GM18502 (cell line): ENCODE data around the gene SERPINB5.
"Not testable (repeated sequence)": the region's sequence is repeated elsewhere in the genome, so short reads cannot be mapped to it uniquely, and the experiment has no call there.

Experiments
- ATAC-seq: cut with Tn5 transposase; IDR thresholded peaks from one replicate; pipeline ENCODE4 v1.9.1; 2021; ENCODE audit warnings: mild to moderate bottlenecking; ENCODE audit not compliant: unreplicated experiment, poor library complexity

Gene SERPINB5

GRCh38 chr18:63476668-63477067 lies at the start of gene SERPINB5:
Gene SERPINB5, plus strand, starts transcription at chr18:63476958. Its CDS starts 7,471 bp downstream, at chr18:63484429.
- no peak for ATAC-seq

GRCh38 chr18:63427558-63427957 lies 49.2 kb upstream of the SERPINB5 start:
- ATAC-seq: no peak

- no peak for ATAC-seq
Measured at GRCh38 chr18:63430526-63430925, 46.2 kb upstream of the SERPINB5 start.

- no peak for ATAC-seq
Measured at GRCh38 chr18:63431180-63431579, 45.6 kb upstream of the SERPINB5 start.

- ATAC-seq: no peak
Measured at GRCh38 chr18:63433334-63433866, 43.4 kb upstream of the SERPINB5 start.

GRCh38 chr18:63438181-63438580 lies 38.6 kb upstream of the SERPINB5 start:
- no peak for ATAC-seq

- peak; percentile 62 for ATAC-seq
Measured at GRCh38 chr18:63439334-63439733, 37.4 kb upstream of the SERPINB5 start.

GRCh38 chr18:63440219-63440618 lies 36.5 kb upstream of the SERPINB5 start:
- no peak for ATAC-seq

GRCh38 chr18:63440881-63441280 lies 35.9 kb upstream of the SERPINB5 start:
- no peak for ATAC-seq

- no peak for ATAC-seq
Measured at GRCh38 chr18:63443829-63444228, 32.9 kb upstream of the SERPINB5 start.

- ATAC-seq: no peak
Measured at GRCh38 chr18:63444580-63444979, 32.2 kb upstream of the SERPINB5 start.

- ATAC-seq: no peak
Measured at GRCh38 chr18:63445037-63445436, 31.7 kb upstream of the SERPINB5 start.

GRCh38 chr18:63446266-63446665 lies 30.5 kb upstream of the SERPINB5 start:
- ATAC-seq: no peak

- ATAC-seq: no peak
Measured at GRCh38 chr18:63447066-63447465, 29.7 kb upstream of the SERPINB5 start.

GRCh38 chr18:63449426-63449825 lies 27.3 kb upstream of the SERPINB5 start:
- ATAC-seq: no peak

GRCh38 chr18:63451799-63452660 lies 24.7 kb upstream of the SERPINB5 start:
- no peak for ATAC-seq

- not testable (repeated sequence) for ATAC-seq
Measured at GRCh38 chr18:63452751-63453150, 24.0 kb upstream of the SERPINB5 start.

GRCh38 chr18:63454497-63454896 lies 22.3 kb upstream of the SERPINB5 start:
- no peak for ATAC-seq

GRCh38 chr18:63457977-63458376 lies 18.8 kb upstream of the SERPINB5 start:
- no peak for ATAC-seq

GRCh38 chr18:63460414-63460813 lies 16.3 kb upstream of the SERPINB5 start:
- ATAC-seq: no peak

GRCh38 chr18:63464434-63464833 lies 12.3 kb upstream of the SERPINB5 start:
- ATAC-seq: no peak

GRCh38 chr18:63465059-63465458 lies 11.7 kb upstream of the SERPINB5 start:
- ATAC-seq: no peak
